ENCODE measurements around the gene RGR.

Gene RGR

DNA sequence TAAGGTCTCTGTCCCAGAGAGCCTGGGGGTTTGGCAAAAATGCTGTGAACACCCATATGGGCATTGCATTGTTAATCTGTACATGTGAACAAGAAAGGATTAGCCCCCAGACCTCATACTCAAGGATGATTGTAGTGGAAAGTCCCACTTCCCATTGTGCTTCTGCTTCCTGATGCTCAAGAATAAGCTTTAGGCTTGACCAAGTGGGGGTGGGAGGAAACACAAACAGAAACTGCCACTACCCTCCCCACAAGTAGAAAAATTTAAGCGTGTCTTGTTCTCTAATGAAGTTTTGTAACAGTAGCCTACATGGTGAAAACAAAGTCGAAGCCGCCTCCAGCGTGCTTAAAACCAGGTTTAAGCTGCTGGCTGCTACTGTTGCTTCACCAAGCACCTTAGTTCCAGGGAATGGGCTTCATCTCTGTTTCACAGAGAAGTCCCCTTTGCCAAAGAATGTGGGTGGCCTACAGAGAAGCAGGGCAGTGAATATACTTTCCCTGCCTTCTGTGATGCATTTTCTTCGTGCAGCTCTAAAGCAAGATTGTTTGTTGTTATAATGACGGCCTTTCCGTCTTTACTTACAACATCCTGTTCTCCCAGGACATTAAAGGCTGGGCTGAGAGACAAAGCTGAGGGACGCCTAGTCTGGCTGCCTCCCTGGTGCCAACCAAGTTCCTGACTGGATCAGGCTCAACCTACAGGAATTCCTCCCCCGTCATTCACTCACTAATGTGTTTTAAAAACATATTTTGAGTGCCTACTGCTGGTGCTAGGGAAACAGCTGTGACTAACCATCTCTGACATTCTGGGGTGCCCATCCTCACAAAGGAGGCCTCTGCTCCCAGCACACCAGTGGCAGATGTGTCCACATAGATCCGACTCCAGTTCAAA, 51.5 kb downstream of the RGR start:
- DNase-seq (ENCODE audit: low spot score) = no peak

DNA sequence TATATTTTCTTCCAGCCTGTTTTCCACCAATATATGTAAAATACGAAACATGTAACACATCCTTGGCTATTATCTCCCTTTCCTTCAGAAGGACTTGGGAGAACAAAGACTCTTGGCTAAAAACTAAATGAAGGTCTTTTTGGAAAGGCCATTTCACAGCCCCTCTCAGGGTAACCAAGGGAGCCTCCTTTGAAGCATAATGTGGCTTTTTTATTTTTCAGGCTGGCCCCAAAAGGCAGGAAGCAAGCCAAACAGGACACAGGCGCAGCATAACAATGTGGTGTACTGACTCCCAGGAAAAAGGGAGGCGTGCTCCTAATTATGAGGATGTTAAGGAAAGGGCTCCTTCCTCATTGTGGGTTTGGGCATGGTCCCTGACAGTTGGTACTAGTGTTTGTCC, 53.2 kb downstream of the RGR start:
- DNase-seq (ENCODE audit: low spot score) = no peak

DNA sequence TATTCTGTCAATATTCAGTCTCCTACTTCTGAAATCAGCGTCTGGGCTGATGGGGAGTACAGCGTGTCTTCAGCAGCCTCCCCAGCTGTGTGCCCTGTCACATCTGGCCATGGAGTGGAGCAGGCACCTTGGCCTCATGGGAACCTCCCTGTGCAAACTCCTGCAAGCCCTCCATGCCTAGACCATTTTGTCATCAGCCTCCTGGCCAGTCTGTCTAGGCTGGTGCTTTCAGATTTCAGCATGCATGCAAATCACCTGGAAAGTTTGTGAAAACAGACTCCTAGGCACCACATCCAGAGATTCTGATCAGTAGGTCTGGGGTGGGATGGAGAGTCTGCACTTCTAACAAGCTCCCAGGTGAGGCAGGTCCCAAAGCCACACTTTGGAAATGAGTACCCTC, 57.4 kb downstream of the RGR start:
- DNase-seq (ENCODE audit: low spot score) = no peak

DNA sequence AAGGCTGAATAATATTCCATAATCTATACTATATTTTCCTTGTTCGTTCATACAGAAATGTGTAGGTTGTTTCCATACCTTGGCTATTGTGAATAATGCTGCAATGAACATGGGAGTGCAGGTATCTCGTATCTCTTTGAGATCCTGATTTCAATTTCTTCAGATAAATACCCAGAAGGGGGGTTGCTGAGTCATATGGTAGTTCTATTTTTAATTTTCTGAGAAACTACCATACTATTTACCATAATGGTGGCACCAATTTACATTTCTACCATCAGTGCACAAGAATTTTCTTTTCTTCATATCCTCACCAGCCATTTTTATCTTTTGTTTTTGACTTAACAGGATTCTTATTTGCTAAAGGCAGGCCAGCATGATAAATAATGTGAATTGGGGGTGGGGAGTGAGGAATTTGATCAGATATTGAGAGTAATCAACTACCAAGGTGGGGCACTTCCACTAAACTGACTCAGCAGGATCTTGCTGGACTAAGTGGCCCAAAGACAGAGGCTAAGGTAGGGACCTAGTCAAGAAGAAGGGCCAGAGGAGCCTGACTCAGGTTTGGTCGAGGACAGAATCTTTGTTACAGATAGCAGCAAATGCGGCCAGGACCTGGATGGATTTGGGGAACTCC, 62.0 kb downstream of the RGR start:
- no peak for DNase-seq (ENCODE audit: low spot score)

DNA sequence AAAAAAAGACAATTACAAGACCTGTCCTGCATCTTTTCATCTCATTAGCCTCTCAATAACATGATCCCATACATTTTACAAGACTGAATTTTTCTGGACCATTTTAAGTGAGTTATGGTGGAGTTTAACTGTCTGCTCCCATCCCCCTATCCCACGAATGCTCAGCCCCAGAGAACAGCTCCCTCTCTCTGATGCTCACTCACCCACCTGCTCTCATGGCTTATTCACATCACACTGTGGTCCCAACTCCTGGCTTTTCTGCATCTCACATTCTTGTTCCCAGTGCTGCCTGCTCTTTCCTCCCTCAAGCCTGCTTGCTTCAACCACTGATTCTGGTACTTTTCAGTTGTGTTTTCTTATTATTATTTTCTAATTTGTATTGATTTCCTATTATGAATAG, 63.2 kb downstream of the RGR start:
- DNase-seq (ENCODE audit: low spot score) = no peak

DNA sequence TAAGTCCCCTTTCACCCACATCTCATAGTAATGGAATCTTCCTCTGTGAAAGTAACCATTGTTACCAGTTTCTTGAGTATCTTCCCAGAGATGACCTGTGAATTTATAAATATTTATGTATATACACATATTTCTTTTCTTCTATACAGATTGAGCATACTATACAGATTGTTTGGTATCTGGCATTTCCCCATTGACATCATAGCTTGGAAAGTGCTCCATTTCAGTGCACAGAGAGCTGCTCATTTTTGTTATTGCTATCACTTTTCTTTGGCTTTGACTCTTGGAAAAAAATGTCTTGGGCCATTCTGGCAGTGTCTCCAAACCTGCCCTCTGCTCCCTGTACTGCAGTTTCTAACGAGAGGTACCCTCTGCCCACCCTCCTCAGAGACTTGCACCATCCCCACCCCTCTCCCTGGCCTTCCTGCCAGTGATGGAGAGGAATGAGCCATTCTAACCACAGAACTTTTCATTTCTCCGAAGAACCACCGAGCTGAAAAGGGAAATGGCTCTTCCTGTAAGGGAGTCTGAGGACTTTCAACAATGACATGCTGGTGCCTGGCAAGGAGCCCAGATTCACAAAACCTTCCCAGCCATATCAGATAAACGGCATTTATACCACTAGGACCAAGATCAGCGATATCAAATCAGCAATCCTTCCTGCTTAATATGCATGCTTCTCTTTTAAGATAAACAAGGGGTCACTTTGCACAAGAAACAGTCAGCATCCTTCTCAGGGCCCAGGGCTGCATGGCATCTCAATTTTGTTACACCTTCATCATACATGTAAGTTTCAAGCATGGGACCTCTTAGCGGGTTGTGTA, 63.8 kb downstream of the RGR start:
- no peak for DNase-seq (ENCODE audit: low spot score)

Data from COLO829 (cell line).